Osteoblast (primary cell): Measurements from ENCODE around the gene LGALS9. TPM values are rescaled to one million over a fixed set of nuclear protein-coding genes. Genes with fewer than 3 reads are reported as not detected.
A peak's percentile ranks its signal among the peaks of the same experiment; 100 is the strongest.

Source experiments
- DNase-seq: peaks from one replicate; pipeline ENCODE4 v3.0.0; 2011; ENCODE audit warnings: low spot score, mixed read lengths; ENCODE audit not compliant: insufficient read length; ENCODE audit errors: missing footprints
- H2AFZ ChIP-seq: 2 replicates; pipeline ENCODE4 v1.6.0; 2011; ENCODE audit warnings: mild to moderate bottlenecking, low read length
- H3K27ac ChIP-seq: 2 replicates; pipeline ENCODE4 v1.5.1; 2011; ENCODE audit warnings: mild to moderate bottlenecking, low read depth, low read length, moderate library complexity
- H3K27me3 ChIP-seq: 2 replicates; pipeline ENCODE4 v1.6.0; 2012; ENCODE audit warnings: mild to moderate bottlenecking, control low read depth, inconsistent platforms, low read length, moderate library complexity; ENCODE audit not compliant: insufficient read depth
- H3K36me3 ChIP-seq: 2 replicates; pipeline ENCODE4 v1.5.1; 2011; ENCODE audit warnings: mild to moderate bottlenecking, low read length, control low read depth, moderate library complexity; ENCODE audit not compliant: insufficient read depth
- H3K4me1 ChIP-seq: 2 replicates; pipeline ENCODE4 v1.5.1; 2011; ENCODE audit warnings: mild to moderate bottlenecking, low read length, control low read depth, moderate library complexity; ENCODE audit not compliant: insufficient read depth
- H3K4me2 ChIP-seq: 2 replicates; pipeline ENCODE4 v1.6.0; 2011; ENCODE audit warnings: mild to moderate bottlenecking, low read length; ENCODE audit not compliant: insufficient read depth
- H3K4me3 ChIP-seq: fragments of 200-600 bp; sonication (generic); 3 replicates; pipeline ENCODE4 v1.5.1; 2012; ENCODE audit warnings: mild to moderate bottlenecking, low read length, inconsistent platforms; ENCODE audit not compliant: insufficient read depth
- H3K79me2 ChIP-seq: 2 replicates; pipeline ENCODE4 v1.6.0; 2012; ENCODE audit warnings: mild to moderate bottlenecking, low read length, control low read depth, inconsistent platforms; ENCODE audit not compliant: insufficient read depth
- H3K9me3 ChIP-seq: 2 replicates; pipeline ENCODE4 v1.5.1; 2011; ENCODE audit warnings: low read depth, low read length, control low read depth
- H4K20me1 ChIP-seq: 2 replicates; pipeline ENCODE4 v1.6.0; 2012; ENCODE audit warnings: mild to moderate bottlenecking, low read length, control low read depth; ENCODE audit not compliant: insufficient read depth
- CTCF ChIP-seq: IDR thresholded peaks from 2 replicates; pipeline ENCODE4 v1.5.1; 2011; ENCODE audit warnings: mild to moderate bottlenecking, low read depth, low read length, moderate library complexity; ENCODE audit errors: extremely low read depth
- total RNA-seq: library from RNA; depleted of rRNA; stranded (reverse); fragments of >200 nt; gene quantifications from 2 replicates; pipeline ENCODE4 v1.2.3, GENCODE V29; 2012

The LGALS9 gene
- total RNA-seq, 1 donor, result 1.4 TPM

- no peaks in the 10 kb centered on the region for H3K27me3 ChIP-seq
- no peak overlapping the region for H3K4me3 ChIP-seq
- H3K79me2 ChIP-seq, result no peaks in the 10 kb centered on the region
- no peaks in the 10 kb centered on the region for H3K9me3 ChIP-seq
- no peak for DNase-seq
- H3K27ac ChIP-seq, result no peak overlapping the region
- no peak overlapping the region for H3K4me2 ChIP-seq
- no peak for TF ChIP-seq CTCF
- H2AFZ ChIP-seq, result no peak overlapping the region
- H4K20me1 ChIP-seq, result no peaks in the 10 kb centered on the region
- H3K36me3 ChIP-seq, result no peaks in the 10 kb centered on the region
- H3K4me1 ChIP-seq, result no peaks in the 10 kb centered on the region
These were observed 26.6 kb downstream of the LGALS9 start for GRCh38 chr17:27657620-27658019.

DNA sequence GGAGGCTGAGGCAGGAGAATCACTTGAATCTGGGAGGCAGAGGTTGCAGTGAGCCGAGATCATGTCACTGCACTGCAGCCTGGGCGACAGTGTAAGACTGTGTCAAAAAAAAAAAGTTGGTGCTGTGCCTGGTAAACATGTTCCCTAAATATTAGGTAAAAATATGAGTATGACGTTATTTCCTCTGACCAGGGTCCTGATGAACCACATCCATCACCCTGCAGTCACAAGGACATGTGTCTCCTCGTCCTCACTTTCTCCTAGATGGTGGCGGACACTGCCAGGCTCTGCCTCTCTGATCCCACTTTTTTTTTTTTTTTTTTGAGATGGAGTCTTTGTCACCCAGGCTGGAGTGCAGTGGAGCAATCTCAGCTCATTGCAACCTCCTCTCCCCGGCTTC lies 28.7 kb downstream of the LGALS9 start:
- no peak for DNase-seq
- no peak for TF ChIP-seq CTCF
- H3K27ac ChIP-seq, result no peak overlapping the region
- H4K20me1 ChIP-seq, result no peaks in the 10 kb centered on the region
- no peak overlapping the region for H3K4me3 ChIP-seq
- no peaks in the 10 kb centered on the region for H3K9me3 ChIP-seq
- no peak overlapping the region for H3K4me2 ChIP-seq
- H3K27me3 ChIP-seq, result no peaks in the 10 kb centered on the region
- H3K36me3 ChIP-seq, result no peaks in the 10 kb centered on the region
- no peaks in the 10 kb centered on the region for H3K79me2 ChIP-seq
- H3K4me1 ChIP-seq, result no peaks in the 10 kb centered on the region
- no peak overlapping the region for H2AFZ ChIP-seq

DNA sequence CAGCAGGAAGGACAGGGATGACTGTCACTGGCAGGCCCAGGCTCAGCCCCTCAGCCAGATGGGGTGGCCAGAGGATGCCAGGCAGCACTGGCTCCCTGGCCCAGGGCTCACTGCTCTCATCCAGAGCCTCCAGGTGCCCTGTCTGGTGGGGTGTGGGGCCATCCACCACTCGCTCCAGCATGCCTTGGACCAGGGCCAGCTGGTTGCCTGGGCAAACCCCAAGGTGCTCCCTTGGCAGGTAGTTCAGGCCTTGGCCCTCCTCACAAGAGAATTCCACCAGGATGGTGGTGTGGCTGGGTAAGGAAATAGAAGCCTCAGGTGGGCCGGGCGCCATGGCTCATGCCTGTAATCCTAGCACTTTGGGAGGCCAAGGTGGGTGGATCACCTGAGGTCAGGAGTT lies 29.4 kb downstream of the LGALS9 start:
- H3K9me3 ChIP-seq, result no peaks in the 10 kb centered on the region
- H3K79me2 ChIP-seq, result no peaks in the 10 kb centered on the region
- DNase-seq, result peak; percentile 25
- H3K4me1 ChIP-seq, result no peaks in the 10 kb centered on the region
- no peaks in the 10 kb centered on the region for H3K27me3 ChIP-seq
- H3K4me2 ChIP-seq, result no peak overlapping the region
- no peaks in the 10 kb centered on the region for H3K36me3 ChIP-seq
- H2AFZ ChIP-seq, result no peak overlapping the region
- TF ChIP-seq CTCF, result no peak
- no peak overlapping the region for H3K4me3 ChIP-seq
- no peaks in the 10 kb centered on the region for H4K20me1 ChIP-seq
- H3K27ac ChIP-seq, result no peak overlapping the region

- Histone ChIP-seq H3K4me2 (no peak overlapping the region), H3K36me3 (no peaks in the 10 kb centered on the region), H3K79me2 (no peaks in the 10 kb centered on the region), H3K27me3 (no peaks in the 10 kb centered on the region), H4K20me1 (no peaks in the 10 kb centered on the region), H3K4me3 (no peak overlapping the region), H3K27ac (no peak overlapping the region), H3K4me1 (no peaks in the 10 kb centered on the region), H2AFZ (no peak overlapping the region), H3K9me3 (no peaks in the 10 kb centered on the region)
- no peak for TF ChIP-seq CTCF
- DNase-seq, result peak; percentile 22
These were observed 33.1 kb downstream of the LGALS9 start for GRCh38 chr17:27663936-27664605.
